GM19372 (cell line): ENCODE results near the gene TANGO2.

ENCODE experiments used
- ATAC-seq: cut with Tn5 transposase; IDR thresholded peaks from one replicate; pipeline ENCODE4 v1.9.1; 2021; ENCODE audit warnings: mild to moderate bottlenecking, low read depth, moderate library complexity; ENCODE audit not compliant: unreplicated experiment

Gene TANGO2

DNA sequence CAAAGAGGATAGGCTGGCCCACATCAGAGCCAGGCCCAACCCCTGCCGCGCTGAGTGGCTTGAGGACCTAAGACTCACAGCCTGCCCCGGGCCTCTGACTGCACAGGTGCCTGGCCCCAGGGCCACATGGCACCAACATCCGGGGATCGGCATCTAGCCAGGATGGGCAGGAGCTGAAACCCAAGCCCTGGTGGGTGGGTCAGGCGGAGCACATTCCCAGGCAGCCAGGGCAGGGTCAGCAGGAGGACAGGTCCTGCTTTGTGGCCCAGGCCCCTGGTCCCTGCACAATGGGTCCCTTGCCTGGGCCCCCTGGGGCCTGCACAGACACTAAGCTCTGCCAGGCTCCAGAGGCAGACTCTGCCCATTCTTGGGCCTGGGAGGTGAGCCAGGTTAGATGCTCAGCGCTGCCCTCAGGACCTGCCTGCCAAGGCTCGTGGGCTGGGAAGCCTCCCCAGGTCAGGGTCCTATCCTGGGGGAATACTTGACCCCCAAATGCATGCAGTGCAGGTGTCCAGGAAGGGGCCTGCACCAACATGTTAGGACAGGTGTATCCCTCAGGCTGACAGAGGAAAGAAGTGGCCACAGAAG lies 37.8 kb upstream of the TANGO2 start:
- ATAC-seq, result no peak

DNA sequence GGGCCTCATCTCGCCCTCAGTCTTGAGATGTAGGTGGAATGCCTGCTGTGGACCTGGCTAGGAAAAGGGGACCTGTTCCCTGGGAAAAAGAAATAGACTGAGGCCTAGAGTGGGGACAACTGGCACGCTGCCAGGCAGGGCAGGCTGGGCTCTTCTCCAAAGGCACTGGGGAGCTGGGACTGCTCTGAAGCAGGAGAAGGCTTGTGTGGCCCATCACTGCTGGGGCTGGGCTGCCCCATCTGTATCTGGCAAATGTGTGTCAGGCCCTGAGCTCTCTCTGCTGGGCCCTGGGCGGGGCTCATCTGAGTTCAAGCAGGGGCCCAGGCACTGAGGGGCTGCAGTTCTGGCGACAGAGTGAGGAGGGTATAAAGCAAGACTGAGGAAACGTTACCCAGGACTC lies 37.2 kb upstream of the TANGO2 start:
- ATAC-seq, result no peak

DNA sequence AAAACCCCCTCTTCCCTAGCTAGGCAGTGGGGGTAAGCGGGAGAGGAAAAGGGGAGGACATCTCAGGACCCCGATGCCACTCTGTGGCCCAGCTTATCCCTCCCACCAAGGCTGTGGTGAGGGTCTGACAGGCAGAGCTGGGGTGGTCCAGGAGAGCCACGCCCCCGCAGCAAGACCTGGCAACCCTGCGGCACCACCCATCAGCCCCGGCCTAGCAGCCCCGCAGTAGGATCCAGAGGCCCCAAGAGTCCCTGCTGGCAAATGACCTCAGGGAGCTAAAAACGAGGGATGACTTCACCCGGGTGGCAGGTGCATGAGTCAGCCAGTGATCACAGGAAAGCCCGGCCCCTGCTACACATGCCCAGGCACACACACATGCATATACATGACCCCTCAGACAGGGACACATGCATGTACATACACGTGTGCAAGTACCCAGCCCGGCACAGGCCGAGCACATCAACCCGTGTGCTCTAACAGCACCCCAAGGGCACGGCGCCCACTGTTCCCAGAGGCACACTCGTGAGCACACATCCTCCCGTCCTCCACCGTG lies 36.6 kb upstream of the TANGO2 start:
- no peak for ATAC-seq

DNA sequence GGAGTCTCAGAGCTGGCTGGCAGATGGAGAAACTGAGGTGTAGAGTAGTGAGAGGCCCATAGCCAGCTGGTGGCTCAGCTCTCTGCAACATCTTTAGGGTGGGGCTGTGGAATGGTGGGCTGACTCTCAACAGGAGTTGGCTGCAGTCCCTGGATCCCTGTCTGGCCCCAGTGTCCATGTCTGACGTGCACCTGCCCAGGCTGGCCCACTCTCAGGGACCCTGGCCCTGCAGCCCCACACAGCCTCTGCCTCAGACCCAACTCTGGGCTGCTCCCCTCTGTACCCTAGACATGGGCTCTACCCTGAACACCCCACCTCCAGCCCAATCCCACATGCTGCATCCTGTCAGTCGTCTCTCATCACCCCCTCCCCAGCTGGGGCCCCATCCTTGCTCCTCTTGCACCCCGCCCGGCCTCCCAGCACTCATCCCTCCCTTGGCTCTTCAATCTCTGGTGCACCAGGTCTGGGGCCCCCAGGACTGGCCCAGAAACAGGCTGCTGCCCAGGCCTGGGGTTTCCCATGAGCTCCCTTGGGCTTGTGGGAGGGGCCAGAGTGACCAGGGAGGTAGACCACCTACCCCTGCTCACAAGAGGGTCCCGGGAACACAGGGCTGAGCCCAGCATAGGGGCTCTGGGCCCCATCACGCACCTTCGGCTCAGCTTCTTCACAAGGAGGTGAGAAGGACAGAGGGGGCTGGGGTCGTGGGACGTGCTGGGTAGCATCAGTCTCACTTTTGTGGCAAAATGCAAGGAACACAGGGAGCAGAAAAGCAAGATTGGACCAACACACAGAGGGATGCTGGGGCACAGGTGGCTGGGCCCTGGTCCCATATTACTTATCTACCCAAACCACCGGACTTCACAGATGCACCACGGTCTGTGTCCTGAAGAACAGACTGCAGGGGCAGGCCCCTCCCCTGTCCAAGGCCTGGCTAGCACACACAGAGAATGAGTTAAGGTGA lies 35.8 kb upstream of the TANGO2 start:
- no peak for ATAC-seq

DNA sequence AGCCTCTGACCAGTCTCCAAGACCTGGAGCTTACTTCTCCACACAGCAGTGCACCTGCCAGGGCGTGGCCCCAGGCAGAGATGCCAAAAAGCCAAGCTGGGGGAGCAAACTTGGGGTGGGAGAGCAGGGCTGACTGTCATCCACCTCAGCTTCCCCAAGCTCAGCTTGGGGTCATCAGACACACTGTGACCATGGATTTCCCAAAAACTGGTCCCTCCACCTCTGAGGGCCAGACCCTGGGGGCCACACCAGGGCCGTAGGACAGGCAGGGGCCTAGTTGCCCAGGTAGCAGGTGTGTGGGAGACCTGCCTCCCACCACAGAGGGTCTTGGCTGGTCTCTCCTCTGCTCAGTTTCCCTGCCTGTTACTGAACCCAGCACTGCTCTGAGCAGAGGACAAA lies 34.9 kb upstream of the TANGO2 start:
- no peak for ATAC-seq

DNA sequence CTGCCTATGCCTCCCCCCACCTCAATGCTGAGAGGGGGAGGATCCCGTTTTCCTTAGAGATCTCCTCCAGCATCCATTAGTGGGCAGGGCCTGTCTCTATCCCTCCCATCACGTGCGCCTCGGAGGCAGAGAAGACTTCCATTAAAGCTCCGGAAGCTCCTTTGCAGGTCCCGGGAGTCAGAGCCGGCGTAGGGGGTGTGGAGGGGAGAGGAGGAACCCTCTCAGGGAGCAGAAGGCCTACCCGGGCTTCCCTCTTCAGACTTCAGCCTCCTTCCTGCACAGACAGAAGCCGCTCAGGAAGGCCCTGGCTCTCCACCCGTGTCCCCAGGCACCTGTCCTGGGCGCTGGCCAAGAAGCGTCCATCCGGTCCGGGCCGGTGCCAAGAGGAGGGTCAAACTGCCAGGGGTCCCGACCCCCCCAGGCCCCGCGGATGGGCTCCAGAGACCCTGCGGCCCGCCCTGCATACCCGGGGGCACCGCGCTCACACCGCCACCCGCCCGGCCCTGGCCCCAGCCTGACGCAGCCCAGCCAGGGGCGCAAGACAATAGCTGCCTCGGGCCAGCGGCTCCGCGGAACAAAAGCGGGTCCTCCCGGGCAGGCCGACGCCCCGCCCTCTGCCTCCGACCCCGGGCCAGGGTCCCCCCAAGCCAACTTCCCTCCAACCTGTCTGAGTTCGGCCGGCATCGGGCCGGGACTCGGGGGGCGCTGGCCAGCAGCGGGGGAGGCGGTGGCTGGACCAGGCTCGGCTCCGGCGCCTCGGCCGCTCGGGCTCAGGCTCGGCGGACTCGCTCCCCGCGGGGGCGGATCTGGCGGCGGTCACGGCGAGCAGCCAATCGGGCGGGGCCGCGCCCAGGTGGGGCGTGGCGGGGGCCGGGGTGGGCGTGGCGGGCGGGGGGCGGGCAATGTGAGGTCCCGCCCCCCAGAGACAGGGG lies 34.2 kb upstream of the TANGO2 start:
- peak; percentile 54 for ATAC-seq

DNA sequence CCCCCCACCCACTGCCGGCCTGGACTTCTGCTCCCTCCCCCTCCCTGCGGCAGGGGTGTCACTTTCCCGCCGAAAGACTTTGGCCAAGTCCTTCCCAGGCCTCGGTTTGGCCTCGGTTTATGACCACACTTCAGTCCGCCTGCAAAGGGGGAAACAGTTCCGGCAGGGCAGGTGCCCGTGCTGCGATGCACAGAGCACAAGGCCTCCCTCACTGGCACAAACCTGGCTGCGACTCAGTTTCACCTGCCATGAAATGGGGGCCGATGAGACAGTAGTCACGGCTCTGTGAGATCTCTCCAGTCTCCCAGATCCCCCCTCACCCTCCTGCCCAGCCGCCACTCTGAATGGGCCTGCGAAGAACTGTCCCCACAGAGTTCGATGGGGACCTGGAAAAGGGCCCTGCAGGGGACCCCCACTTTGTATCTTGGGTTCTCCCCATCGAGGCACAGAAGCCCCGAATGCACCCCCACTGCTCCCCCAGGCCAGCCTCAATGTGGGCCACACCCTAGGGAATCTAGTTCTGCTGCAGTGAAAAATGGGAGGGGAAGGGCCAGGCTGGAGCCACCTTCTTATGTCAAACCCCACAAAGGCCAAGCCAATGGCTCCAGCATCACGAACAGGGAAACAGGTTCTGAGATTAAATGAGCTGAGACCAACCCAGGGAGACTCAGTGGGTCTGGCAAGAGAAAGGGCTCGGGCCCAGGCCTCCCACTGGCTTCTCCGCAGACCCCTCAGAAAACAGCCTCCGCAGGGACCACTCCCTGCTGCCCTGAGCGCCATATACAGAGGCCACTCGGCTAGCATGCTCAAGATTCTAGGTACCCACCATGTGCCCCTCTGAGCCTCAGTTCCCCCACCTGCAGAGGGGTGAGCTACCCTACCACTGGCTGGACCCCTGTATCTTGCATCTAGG lies 33.3 kb upstream of the TANGO2 start:
- ATAC-seq, result no peak

DNA sequence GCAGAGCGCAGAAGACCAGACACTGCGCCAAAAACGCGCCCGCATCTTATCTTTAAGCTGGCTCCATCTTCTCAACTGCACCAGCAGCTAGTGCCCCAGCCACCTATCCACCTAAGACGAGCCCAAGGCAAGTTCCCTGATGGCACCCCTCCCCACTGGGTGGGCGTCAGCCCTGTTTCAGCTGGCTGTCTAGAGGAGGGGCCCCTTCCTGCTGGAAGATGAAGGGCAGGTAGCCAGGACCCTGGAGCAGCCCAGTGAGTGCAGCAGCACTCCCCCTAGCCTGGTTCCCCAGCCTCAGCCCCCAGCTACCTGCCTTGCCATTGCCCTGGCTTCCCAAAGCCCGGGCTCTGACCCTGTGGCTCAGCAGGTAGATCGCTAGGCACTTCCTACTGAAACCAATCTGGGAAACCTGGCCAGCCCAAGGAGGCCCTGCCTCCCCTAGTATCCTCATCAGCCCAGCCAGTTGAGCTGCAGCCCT lies 32.5 kb upstream of the TANGO2 start:
- no peak for ATAC-seq

DNA sequence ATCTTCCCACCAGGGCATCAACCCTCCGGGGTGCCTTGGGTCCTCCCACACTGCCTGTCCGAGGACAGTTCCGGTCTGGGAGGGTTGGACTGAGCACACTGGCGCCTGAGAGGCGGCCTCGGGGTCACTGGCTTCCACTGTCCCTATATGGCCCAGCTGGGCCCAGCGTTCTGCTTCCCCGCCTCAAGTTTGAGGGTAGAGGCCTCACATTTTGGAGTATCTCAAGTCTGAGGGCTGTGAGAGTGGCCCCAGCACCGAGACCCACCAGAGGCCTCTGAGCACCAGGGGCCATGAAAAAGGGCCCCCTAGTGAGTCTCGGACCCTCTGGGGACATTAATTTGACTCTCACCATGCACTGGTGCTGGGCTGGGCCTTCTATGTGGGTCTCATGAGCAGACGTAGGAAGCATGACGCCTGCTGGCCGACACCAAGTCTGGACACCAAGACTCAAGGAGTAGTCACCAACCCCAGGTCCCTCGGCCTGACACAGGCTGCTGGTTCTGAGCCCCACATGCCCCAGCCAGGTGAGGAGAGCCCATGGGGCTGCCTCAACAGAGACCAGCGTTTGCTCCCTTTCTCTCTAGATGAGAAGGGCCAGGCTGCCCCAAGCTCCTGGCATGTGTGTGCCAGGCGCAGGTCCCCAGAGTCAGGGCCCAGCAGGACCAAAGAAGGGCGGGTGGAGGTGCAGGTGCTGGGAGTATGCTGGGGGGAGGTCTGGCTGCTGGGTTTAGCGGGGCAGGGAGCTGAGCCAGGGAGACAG lies 31.8 kb upstream of the TANGO2 start:
- ATAC-seq, result no peak

DNA sequence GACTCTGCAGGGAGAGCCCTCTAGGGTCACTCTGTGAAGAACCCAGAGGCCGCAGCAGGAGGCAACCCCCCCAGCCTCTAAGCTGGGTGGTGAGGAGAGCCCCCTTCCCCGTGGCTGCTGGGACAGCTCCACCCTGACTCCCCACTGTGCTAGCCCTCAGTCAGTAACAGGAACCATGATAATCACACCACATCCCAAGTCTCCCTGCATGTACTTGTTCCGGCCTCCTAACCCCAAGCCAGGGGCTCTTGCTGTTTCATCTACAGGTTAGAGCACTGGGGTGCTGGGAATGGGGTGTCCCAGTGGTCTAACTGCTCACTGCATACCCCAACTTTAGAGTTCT lies 31.2 kb upstream of the TANGO2 start:
- ATAC-seq, result no peak

DNA sequence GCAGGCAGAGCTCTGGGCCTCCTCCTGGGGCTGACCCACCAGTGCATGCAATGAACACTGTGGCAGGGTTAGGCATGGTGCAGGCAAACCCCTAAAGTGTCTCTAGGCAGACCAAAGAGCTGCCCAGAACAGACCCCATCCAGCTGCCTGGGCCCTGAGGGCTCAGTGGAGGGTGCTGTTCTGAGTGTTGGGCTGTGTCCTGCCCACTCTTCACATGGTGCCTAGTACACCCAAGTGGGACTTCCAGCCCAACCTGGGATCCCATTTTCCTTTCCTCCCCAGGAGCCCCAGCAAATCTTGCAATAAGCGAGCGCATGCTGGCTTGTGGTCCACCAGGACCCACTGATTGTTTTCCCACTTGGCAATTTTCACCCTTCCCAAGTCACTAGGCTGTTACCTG lies 30.7 kb upstream of the TANGO2 start:
- no peak for ATAC-seq

DNA sequence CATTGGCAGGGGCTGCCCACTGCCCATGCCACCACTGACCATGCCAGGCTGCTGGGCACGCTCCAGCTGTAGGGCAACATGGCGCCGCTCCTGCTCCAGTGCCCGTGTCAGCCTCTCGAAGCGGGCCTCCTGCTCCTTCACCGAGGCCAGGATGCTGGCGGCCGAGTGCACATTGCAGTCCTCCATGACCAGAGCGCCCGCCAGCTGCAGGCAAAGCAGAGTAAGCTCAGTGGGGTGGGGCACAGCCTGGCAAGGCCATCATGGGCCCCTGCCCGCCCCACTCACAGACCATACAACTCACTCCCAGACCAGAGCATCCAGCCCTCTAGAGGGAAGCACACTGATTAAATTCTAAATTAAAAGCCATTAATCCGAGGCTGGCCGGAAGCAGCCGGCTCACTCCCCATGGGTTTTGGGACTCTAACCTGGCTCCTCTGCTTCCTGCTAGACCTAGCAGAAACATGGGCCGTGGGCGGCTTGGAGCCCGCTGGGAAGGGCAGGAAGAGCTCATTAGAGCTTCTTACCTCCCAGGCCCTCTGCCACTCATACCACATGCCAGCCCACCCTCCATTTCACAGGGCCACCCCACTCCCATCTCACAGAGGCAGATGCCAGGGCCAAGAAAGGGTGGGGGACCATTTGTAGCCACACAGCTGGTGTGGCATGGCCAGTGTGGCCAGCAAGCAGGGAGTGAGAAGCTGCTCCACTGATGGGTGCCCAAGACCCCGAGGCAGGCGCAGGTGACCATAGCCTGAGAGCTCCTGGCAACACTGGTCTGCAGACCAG lies 30.1 kb upstream of the TANGO2 start:
- ATAC-seq, result no peak

DNA sequence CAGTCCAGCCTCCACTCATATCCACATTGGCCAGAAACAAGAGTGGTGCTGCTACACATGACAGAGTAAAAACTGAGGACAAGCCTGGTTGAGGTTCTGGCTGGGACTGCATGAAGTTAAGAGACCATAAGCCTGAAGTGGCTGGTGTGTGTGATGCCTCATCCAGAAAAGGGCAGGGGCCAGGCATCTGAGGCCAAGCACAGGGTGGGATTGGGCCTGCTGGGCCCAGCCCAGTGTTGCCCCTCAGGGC lies 29.6 kb upstream of the TANGO2 start:
- ATAC-seq, result no peak

DNA sequence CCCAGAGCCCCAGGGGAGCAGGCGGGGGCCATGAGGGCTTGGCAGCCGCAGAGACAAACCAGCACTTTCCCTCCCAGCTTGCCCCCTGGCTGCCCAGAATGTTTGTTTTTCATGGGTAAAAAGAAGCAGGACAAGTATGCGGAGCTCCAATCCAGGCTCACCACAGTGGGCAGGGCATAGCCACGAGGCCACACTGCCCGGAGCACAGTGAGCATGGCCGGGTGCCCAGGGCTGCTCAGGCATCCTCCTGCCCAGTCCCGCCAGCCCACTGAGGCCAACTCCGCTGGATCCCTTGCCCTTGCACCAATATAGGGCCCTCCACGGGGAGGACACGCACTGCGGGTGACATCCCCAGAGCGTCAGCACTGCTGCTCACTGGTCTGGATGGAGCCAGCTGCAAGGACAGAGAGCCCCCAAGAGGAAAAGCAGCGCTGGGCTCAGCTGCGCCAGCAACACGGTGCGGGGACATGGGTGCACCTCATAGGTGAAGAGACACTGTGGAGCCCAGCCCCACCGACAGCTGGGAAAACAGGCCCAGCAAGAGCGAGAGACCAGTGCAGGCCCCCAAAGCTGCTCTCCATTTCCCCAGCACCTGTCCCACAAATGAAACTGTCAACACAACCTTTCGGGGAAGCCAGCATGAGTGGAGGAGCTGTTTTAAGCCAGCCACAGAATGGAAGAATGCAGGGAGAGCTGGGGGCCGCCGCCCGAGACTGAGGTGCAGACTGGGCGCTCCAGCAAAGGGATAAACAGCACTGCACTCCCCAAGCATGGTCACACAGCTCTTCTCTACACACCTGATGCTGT lies 29.1 kb upstream of the TANGO2 start:
- no peak for ATAC-seq

DNA sequence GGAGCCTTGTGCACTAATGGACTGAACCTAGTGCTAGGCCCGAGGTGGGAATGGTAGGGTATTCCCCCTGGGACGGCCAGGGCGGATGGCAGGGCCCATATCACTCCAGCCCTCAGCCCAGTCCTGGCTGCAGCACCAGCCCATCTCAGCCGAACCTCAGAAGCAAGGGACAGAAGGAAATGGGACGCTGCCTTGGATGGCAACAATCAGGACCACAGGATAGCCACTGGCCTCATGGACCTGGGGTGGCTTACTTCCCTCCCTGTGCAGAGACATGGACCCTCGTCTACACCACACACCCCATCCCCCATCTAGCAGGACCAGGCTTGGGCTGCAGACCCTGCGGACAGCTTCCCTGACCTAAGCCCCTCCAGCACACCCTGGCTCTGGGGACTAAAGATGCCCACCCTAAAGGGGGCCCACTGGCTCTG lies 28.4 kb upstream of the TANGO2 start:
- no peak for ATAC-seq

DNA sequence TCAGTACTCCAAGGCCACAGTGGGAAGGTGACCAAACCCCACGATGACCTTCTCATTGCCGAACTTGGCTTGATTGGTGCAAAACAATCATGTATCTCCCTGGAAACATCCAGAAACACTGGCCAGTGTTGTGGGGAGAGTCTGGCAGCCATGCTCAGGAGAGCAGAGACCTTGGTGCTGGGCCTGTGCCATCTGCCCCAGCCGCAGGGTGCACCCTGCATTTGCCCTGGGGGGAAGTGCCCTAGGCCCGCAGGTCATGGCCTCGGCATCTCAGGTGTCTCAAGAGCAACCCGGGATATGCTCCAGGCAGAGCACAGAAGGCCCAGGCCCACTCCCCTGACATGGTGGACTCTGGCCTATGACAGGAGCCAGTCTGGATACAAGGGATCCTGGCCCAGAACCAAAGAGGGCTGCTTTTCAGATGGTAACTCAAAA lies 28.0 kb upstream of the TANGO2 start:
- ATAC-seq, result no peak

DNA sequence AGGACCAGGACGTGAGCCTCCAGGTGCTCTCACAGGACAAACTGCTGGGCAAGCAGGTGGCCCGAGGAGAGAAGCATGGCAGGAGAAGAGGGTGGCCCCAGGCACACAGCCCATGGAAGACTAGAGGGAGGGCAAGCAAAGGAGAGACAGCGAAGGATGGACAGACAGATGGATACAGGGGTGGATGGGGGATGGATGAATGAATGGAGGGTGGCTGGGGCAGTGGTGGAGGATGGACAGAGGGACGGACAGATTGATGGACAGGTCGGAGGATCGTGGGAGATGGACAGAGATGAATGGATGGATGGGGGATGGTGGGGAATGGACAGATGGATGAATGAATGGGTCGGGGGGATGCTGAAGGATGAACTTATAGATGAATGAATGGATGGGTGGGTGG lies 27.0 kb upstream of the TANGO2 start:
- no peak for ATAC-seq
